ENCODE data around the gene MOK.

GRCh38 chr14:102304611-102305506 lies at the start of gene MOK:
- no peak for TF ChIP-seq CTCF (IDR thresholded peaks at IDR 0.05)
- peak in 1 of 3 donors; percentile 82 for TF ChIP-seq POLR2AphosphoS5 (IDR thresholded peaks at IDR 0.05)
- TF ChIP-seq POLR2A (IDR thresholded peaks at IDR 0.05) = peak in 1 of 2 donors; percentile 14
- TF ChIP-seq EP300 (IDR thresholded peaks at IDR 0.05) = no peak
